Duodenal mucosa (tissue), 2 donors: Measurements from ENCODE around the gene RNF223.
"Not testable (repeated sequence)": the region's sequence is repeated elsewhere in the genome, so short reads cannot be mapped to it uniquely, and the experiment has no call there.

Experiments
- H3K27ac ChIP-seq: one replicate; pipeline ENCODE4 v1.7.0; 2013; ENCODE audit warnings: low read depth, low read length
- H3K27me3 ChIP-seq, 2 donors: one replicate each; pipeline ENCODE4 v1.7.0; 2013; ENCODE audit warnings: low read length in 2 of 2, control low read depth in 1 of 2; ENCODE audit not compliant: insufficient read depth in 2 of 2, control insufficient read depth in 1 of 2
- H3K36me3 ChIP-seq, 2 donors: one replicate each; pipeline ENCODE4 v1.7.0; 2013; ENCODE audit warnings: low read length in 2 of 2, control low read depth in 1 of 2; ENCODE audit not compliant: insufficient read depth in 2 of 2, control insufficient read depth in 1 of 2
- H3K4me1 ChIP-seq, 2 donors: one replicate each; pipeline ENCODE4 v1.7.0; 2013; ENCODE audit warnings: low read length in 2 of 2, control low read depth in 1 of 2; ENCODE audit not compliant: insufficient read depth in 2 of 2, control insufficient read depth in 1 of 2
- H3K4me3 ChIP-seq, 2 donors: one replicate each; pipeline ENCODE4 v1.7.0; 2013; ENCODE audit warnings: low read length in 2 of 2, low read depth in 1 of 2
- H3K9ac ChIP-seq, 2 donors: one replicate each; pipeline ENCODE4 v1.7.0; 2013; ENCODE audit warnings: low read length in 2 of 2, low read depth in 1 of 2
- H3K9me3 ChIP-seq, 2 donors: one replicate each; pipeline ENCODE4 v1.7.0; 2013; ENCODE audit warnings: low read length in 2 of 2, control low read depth in 1 of 2; ENCODE audit not compliant: control insufficient read depth in 1 of 2

Gene RNF223

DNA sequence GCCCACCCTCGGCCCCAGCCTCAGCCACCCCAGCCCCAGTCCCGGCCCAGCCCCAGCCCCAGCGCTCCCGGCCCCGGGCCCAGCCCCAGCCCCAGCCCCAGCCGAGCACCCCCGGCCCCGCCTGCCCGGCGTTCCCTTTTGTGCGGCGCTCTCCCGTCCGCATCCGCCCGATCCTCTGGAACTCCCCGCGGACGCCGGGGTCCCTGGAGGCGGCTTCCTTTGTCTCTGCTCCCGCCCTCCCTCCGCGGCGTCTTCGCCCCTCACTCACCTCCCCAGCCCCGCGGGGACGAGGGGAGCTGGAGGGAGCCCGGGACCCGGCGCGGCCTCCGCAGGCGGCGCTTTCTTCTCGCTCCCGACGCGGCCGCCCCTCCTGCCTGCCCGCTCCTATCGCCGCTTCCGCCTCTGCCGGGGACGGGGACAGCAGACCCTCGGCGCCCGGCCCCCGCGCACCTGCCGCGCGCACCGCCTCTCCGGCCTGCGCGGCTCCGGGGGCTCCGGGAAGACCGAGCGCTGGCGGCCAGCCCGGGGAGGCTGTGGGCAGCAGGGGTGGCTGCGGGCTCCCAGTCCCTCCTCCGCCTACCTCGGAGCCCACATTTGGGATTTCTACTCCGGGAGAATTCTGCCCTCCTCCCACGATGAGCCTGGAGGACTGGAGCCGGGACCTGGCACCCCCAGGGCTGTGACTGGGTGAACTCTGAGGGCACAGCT, 40.2 kb downstream of the RNF223 start:
- peaks cover 9 to 17% of the 10 kb centered on the region in 2 donors for H3K4me1 ChIP-seq
- no peaks in the 10 kb centered on the region for H3K9me3 ChIP-seq
- no peak overlapping the region for H3K9ac ChIP-seq
- no peak overlapping the region for H3K4me3 ChIP-seq
- no peak overlapping the region for H3K27ac ChIP-seq
- no peaks in the 10 kb centered on the region for H3K36me3 ChIP-seq
- peaks cover 14 to 26% of the 10 kb centered on the region in 2 donors for H3K27me3 ChIP-seq

DNA sequence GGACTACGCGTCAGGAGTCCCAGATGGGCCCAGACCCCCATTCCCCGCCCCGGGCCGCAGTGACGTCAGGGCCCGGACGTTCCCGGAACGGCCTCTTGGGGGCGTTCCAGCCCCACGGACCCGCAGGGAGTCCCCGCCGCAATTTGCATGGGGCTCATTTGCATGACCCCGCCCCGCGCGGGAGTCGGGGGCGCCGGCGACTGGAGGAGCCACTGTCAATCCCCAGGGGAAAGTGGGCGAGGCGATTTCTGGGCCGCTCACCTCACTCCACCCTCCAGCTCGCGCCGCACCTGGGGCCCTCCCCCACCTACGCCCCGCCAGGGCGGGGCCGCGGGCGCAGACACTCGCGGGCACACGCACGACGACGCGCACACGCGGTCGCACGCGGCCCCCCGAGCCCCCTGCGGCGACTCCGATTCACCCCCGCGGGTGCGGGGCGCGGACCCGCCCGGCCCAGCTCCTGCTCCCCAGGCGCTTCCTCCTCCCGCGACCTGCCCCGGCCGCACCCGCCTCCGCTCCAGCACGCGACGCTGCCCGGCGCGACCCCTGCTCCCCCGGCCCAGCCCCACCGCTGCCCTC, 41.0 kb downstream of the RNF223 start:
- Histone ChIP-seq H3K27ac (no peak overlapping the region), H3K4me3 (peak overlapping the region; percentile 51 to 55), H3K9ac (peak overlapping the region in 1 of 2 donors; percentile 4), H3K36me3 (no peaks in the 10 kb centered on the region), H3K4me1 (peaks cover 9 to 12% of the 10 kb centered on the region in 2 donors), H3K9me3 (no peaks in the 10 kb centered on the region), H3K27me3 (peaks cover 9 to 19% of the 10 kb centered on the region in 2 donors)

DNA sequence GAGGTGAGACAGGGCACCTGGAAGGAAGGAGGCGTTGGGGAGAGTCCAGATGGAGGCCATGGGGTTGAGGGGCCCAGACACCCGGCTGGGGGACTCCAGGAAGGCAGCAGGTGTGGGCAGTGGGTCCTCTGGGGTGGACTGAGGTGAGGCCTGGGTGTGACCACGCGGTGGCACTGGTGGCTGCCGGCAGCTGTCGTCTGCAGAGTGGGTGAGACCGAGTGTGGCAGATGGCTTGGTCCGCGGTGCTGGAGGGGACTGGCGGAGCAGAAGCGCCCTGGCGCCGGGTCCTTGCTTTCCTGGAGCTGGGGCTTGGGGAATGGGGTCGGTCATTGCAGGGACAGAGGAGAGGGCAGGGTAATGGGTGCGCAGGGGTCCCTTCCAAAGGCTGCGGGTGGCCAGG, 41.7 kb downstream of the RNF223 start:
- no peaks in the 10 kb centered on the region for H3K9me3 ChIP-seq
- H3K27me3 ChIP-seq, result peaks cover 7 to 13% of the 10 kb centered on the region in 2 donors
- H3K9ac ChIP-seq, result peak overlapping the region in 1 of 2 donors; percentile 4
- peaks cover 0 to 2% of the 10 kb centered on the region in 2 donors for H3K36me3 ChIP-seq
- H3K4me1 ChIP-seq, result peaks cover 9 to 12% of the 10 kb centered on the region in 2 donors
- H3K27ac ChIP-seq, result no peak overlapping the region
- peak overlapping the region; percentile 51 to 55 for H3K4me3 ChIP-seq

DNA sequence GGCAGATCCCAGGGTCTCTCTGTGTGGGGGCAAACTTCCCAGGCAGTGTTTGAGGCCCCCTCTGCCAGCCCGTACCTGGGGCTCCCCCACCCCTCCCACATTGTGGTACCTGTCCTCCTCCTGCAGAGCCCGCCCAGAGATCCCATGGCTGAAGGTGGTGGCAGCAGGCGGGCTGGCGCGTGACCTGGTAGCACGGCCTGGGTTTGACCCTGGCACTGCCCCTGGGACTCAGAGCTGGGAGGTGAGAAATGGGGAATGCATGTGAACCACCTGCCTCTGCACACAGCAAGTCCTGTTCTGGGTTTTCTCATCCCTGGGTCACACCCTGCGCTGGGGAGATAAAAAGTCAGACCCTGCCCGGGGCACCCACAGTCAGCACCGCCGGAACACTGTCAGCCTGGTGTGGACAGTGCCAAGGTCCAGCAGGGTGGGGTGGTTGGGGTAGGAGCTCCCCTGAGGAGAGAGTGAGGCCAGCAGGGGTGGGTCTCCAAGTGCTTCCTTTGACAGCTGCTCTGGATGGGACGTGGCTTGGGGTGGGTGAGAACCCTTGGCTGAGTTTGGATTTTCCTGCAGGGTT, 42.4 kb downstream of the RNF223 start:
- Histone ChIP-seq H3K4me1 (peaks cover 9 to 12% of the 10 kb centered on the region in 2 donors), H3K9ac (no peak overlapping the region), H3K4me3 (no peak overlapping the region), H3K36me3 (peaks cover 0 to 3% of the 10 kb centered on the region in 2 donors), H3K9me3 (no peaks in the 10 kb centered on the region), H3K27me3 (peaks cover 7% of the 10 kb centered on the region in 2 donors), H3K27ac (no peak overlapping the region)

DNA sequence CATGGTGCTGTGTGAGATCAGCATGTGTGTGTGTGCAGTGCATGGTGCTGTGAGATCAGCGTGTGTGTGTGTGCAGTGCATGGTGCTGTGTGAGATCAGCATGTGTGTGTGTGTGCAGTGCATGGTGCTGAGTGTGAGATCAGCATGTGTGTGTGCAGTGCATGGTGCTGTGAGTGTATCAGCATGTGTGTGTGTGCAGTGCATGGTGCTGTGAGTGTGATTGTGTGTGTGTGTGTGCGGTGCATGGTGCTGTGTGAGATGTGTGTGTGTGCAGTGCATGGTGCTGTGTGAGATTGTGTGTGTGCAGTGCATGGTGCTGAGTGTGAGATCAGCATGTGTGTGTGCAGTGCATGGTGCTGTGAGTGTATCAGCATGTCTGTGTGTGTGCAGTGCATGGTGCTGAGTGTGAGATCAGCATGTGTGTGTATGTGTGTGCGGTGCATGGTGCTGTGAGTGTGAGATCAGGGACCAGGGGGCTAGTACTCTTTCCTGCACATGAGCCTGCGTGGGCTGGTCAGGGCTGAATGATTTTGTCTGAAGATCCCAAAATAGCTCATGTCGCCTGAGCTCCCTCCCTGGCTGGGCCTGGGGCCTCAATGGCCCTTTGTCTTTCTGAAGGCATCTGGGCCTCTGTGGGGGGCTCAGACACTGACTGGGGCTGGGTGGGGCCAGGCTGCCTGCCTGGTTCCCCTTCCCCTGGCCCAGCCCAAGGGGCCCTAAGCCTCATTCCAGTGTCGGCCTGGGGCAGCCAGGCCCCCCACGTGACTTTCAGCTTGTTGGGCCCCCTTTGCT, 43.0 kb downstream of the RNF223 start:
- H3K9ac ChIP-seq, H3K9me3 ChIP-seq, H3K27ac ChIP-seq: not testable (repeated sequence)

DNA sequence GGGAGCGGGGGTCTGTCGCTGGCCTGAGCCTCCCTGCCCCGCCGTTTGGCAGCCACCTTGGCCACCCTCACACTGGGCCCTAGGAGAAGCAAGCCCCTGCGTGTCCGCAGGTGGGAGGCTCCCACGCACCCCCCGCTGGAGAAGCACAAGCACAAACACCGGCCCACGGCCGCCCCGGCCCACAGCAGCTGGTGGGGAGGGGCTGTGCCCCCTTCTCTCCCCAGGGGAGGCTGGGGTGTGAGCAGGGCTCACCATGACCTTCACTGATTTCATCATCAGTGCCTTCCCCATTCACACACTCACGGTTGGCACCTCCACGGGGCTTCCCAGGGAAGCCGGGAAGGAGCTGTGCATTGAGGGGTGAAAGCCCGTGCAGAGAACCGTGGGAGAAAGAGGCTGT, 46.3 kb downstream of the RNF223 start:
- Histone ChIP-seq H3K9ac (no peak overlapping the region), H3K4me3 (no peak overlapping the region), H3K9me3 (no peaks in the 10 kb centered on the region), H3K27me3 (peaks cover 4 to 7% of the 10 kb centered on the region in 2 donors), H3K36me3 (peaks cover 0 to 3% of the 10 kb centered on the region in 2 donors), H3K27ac (no peak overlapping the region), H3K4me1 (peaks cover 9 to 12% of the 10 kb centered on the region in 2 donors)

More for the DNA sequence above, 43.0 kb downstream of the RNF223 start:
- H3K27me3 ChIP-seq, H3K36me3 ChIP-seq, H3K4me3 ChIP-seq: not testable (repeated sequence)
- peaks cover 9 to 12% of the 10 kb centered on the region in 2 donors for H3K4me1 ChIP-seq

DNA sequence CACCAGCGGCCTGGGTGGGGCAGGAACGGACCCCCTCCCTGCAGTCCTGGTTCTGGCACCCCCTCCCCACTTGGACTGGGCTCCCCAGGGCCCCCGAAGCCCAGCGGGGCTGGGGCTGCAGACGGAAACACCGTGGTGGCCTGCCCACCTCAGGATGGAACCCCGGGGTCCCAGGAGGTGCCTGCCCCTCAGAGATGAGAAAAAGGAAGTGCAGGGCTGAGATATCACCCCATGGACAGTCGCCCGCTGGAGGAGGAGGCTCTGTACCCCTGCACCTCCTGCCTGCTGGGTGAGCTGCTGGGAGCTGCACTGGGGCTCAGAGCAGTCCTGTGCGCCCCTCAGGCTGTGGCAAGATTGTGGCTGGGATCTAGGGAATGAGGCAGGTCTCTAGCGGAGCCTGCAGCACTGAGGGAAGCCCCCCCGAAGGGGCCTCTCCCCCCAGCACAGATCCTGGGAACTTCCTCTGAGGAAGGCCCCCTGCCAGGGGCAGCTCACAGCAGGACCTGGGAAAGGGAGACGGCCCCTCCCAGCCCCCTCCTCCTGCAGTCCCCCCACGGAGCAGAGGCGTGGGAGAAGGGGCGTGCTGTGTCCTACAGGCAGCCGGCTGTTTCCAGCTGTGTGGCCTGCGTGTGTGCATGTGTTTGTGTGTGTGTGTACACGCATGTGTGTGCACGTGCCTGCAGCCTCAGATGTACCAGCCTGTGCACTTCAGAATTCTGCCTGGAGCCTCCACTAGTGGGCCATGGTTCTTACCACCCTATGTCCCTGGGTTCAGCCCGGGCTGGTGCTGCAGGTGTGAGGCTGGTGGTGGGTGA, 47.3 kb downstream of the RNF223 start:
- Histone ChIP-seq H3K36me3 (peaks cover 0 to 3% of the 10 kb centered on the region in 2 donors), H3K4me3 (no peak overlapping the region), H3K27ac (no peak overlapping the region), H3K9me3 (no peaks in the 10 kb centered on the region), H3K27me3 (peaks cover 0 to 4% of the 10 kb centered on the region in 2 donors), H3K4me1 (peaks cover 3% of the 10 kb centered on the region in 2 donors), H3K9ac (no peak overlapping the region)

DNA sequence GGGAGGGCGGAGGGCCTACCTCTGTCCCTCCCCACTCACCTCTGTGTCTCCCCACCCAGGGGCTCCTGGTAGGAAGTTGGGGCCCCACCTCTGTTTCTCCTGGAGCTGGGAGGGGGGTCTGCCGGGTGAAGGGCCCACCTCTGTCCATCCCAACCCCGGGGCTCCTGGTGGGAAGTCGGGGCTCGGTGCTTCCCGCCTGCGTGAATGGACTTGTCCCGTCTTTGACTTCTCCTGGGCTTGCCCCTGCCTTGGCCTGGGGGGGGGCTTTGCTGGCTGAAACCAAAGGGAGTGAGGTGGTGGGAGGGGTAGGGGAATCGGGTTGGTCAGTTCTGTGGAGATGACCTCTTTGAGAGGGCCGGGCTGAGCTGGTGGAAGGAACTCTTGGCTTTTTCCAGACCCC, 48.4 kb downstream of the RNF223 start:
- Histone ChIP-seq H3K27me3 (peaks cover 0 to 4% of the 10 kb centered on the region in 2 donors), H3K9ac (no peak overlapping the region), H3K9me3 (no peaks in the 10 kb centered on the region), H3K27ac (no peak overlapping the region), H3K4me3 (no peak overlapping the region), H3K36me3 (peaks cover 0 to 3% of the 10 kb centered on the region in 2 donors), H3K4me1 (peaks cover 7 to 9% of the 10 kb centered on the region in 2 donors)

DNA sequence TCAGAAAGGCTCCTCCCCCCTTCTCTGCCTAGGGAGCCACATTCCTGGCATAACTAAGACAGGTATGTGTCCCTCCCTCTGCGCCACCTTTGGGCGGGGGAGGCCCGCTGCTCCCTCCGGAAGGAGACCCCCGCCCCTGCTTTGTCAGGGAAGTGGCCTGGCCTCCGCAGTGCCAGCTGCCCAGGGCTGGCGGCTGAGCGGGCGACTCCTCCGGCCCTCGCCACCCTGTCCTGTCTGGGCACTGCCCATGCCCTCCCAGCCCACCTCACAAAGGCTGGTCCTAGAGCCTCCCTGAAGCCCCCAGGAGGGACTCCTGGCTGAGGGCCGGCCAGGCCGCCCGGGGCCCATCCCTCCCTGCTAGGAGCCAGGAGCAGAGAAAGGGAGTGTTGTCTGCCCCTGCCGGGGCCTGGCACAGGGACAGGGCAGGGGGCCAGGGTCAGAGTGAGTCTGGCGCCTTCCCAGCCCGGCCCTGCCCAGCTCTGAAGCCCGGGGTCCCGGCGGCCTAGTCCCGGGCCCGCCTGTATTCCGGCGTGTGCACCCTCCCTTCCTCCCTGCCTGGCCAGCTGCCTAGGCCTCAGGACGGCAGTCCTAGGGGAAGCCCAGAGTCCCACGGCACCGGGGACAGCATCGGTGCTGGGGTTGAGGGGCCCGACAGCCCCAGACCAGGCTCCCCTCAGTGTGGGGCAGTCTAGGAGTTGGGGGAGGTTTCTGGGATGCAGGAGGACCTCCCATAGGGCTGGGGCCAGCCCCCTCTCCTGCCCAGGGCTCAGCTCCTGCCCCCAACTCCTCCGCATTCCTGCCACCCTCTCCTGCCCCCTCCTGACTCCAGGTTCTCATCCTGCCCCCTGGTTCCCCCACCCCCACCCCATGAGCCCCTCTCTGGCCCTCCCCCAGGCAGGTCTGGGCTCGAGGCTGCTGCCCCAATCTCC, 49.1 kb downstream of the RNF223 start:
- H3K27me3 ChIP-seq, result peaks cover 0 to 4% of the 10 kb centered on the region in 2 donors
- no peak overlapping the region for H3K27ac ChIP-seq
- H3K9me3 ChIP-seq, result no peaks in the 10 kb centered on the region
- H3K4me1 ChIP-seq, result peaks cover 7 to 9% of the 10 kb centered on the region in 2 donors
- no peak overlapping the region for H3K4me3 ChIP-seq
- H3K36me3 ChIP-seq, result peaks cover 0 to 3% of the 10 kb centered on the region in 2 donors
- no peak overlapping the region for H3K9ac ChIP-seq
